A673 (cell line): ENCODE results near the gene EVA1A. TPM values are rescaled to one million over a fixed set of nuclear protein-coding genes. Genes with fewer than 3 reads are reported as not detected.
"Not testable (repeated sequence)": the region's sequence is repeated elsewhere in the genome, so short reads cannot be mapped to it uniquely, and the experiment has no call there.

ENCODE experiments used
- BruUV-seq: library from RNA; stranded (reverse); fragments of 400-500 nt; replicated peaks from 2 replicates; lab custom pipeline; 2021; lab: Mats Ljungman, UMichigan
- CTCF ChIA-PET: fragments of 300-600 bp; sonication (Branson Sonifier 250); formaldehyde crosslinking; loops from one replicate; lab custom pipeline; 2022; ENCODE audit warnings: antibody characterized with exemption; lab: Charles Lee
- POLR2A ChIA-PET: fragments of 300-600 bp; sonication (Branson Sonifier 250); formaldehyde crosslinking; loops from one replicate; lab custom pipeline; 2022; ENCODE audit warnings: antibody characterized with exemption; ENCODE audit not compliant: low non-redundant PET; lab: Charles Lee
- DNase-seq: peaks from one replicate; pipeline ENCODE4 v3.0.0-alpha.2; 2015; ENCODE audit warnings: low spot score
- H3K27ac ChIP-seq: fragments of 200-600 bp; sonication (generic); 2 replicates; pipeline ENCODE4 v1.5.1; 2016; ENCODE audit warnings: mixed run types, low read depth, mild to moderate bottlenecking, mixed read lengths, antibody characterized with exemption, low read length; ENCODE audit not compliant: poor library complexity, severe bottlenecking
- H3K27me3 ChIP-seq: fragments of 200-600 bp; sonication (generic); replicated peaks from 2 replicates; pipeline ENCODE4 v1.6.1; 2017; ENCODE audit warnings: mixed run types, low read depth, mild to moderate bottlenecking, mixed read lengths, antibody characterized with exemption, low read length; ENCODE audit not compliant: insufficient read depth, poor library complexity
- H3K36me3 ChIP-seq: fragments of 200-600 bp; sonication (generic); 2 replicates; pipeline ENCODE4 v1.6.1; 2016; ENCODE audit warnings: mixed run types, mild to moderate bottlenecking, mixed read lengths, antibody characterized with exemption, low read length; ENCODE audit not compliant: insufficient read depth, poor library complexity, severe bottlenecking
- H3K4me1 ChIP-seq: fragments of 200-600 bp; sonication (generic); 2 replicates; pipeline ENCODE4 v1.6.1; 2017; ENCODE audit warnings: mixed run types, mild to moderate bottlenecking, mixed read lengths, antibody characterized with exemption, low read length; ENCODE audit not compliant: insufficient read depth, poor library complexity, severe bottlenecking
- H3K4me3 ChIP-seq: fragments of 200-600 bp; sonication (generic); 2 replicates; pipeline ENCODE4 v1.5.1; 2016; ENCODE audit warnings: low read depth, mixed run types, mild to moderate bottlenecking, mixed read lengths, low read length; ENCODE audit not compliant: poor library complexity, severe bottlenecking
- H3K9me3 ChIP-seq: fragments of 200-600 bp; sonication (generic); 2 replicates; pipeline ENCODE4 v1.6.1; 2016; ENCODE audit warnings: mixed run types, low read depth, mild to moderate bottlenecking, mixed read lengths, antibody characterized with exemption, low read length; ENCODE audit not compliant: poor library complexity, severe bottlenecking
- EZH2 ChIP-seq: fragments of 200-600 bp; sonication (generic); IDR thresholded peaks from 2 replicates; pipeline ENCODE4 v1.6.1; 2017; ENCODE audit warnings: borderline replicate concordance, low read depth, mild to moderate bottlenecking, mixed read lengths, antibody characterized with exemption, low read length; ENCODE audit not compliant: poor library complexity, severe bottlenecking
- intact Hi-C: fragments of 100-400 bp; cut with micrococcal nuclease; formaldehyde crosslinking; loops from one replicate; pipeline ENCODE4 v1.10.0; 2022; ENCODE audit not compliant: unreplicated experiment
- total RNA-seq: library from RNA; stranded (reverse); gene quantifications from 2 replicates; pipeline ENCODE4 v1.2.3, GENCODE V29; 2021
- TF ChIP-seq, protein P1 (sequence below): fragments of 300-800, 200-600 bp; sonication (generic); conservative IDR thresholded peaks from 2 replicates; pipeline ENCODE4 v1.5.1; 2017; ENCODE audit warnings: low read depth, mild to moderate bottlenecking, antibody characterized with exemption, low read length, moderate library complexity, mixed read lengths

Gene EVA1A
- total RNA-seq, 1 experiment from 2014 or later: 4.3 TPM

DNA sequence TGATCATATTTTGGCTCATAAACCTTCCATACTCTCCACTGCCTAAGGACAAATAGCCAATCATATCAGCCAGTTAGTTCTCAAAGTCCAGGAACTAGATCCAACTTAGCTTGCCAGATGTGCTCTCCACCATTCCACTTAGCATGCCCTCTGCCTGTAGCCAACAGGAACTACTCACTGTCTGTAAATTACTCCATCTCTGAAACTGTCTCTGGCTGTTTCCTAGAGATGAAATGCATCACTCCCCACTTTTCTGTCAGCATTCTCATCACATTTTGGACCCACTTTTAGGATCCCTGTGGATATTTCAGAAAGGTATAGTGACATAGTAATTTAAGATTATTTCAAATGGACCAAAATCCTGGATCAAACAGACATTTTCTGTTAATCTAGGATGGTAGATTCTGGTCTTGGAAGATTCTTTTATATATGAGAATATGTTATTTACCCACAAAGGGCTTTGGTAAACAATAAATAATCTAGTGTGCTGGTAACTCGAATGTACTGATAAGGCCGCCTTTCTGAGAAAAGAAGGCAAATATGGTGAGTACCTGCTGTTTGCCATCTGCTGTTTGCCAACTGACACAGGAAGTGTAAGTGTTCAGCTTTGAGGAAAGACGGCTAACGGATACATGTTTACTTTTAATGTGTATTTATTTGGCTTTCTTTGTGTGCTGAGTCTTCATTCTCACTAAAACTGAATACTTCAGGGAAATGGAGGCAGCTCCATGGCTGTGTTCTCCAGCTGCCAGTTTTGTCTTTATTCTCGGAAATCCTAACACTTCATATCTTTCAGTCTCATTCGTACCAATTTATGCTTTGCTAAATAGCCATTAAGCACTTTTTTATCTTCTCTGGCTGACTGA lies 79.5 kb downstream of the EVA1A start:
- DNase-seq: peak; percentile 49
- no peak overlapping the region for H3K27ac ChIP-seq
- H3K9me3 ChIP-seq: peaks cover 7% of the 10 kb centered on the region
- peaks cover 27% of the 10 kb centered on the region for H3K4me1 ChIP-seq
- no peaks in the 10 kb centered on the region for H3K36me3 ChIP-seq
- ChIA-PET POLR2A (interaction anchor here (0.7 kb wide), 1 partner anchor 210 kb away, joined by 3 read pairs; no protein-coding TSS in a partner anchor), CTCF (no interaction called here)
- intact Hi-C loops: no loop called here
- no TSS peak for BruUV-seq
- TF ChIP-seq EZH2: no peak
- TF ChIP-seq, protein P1, sequence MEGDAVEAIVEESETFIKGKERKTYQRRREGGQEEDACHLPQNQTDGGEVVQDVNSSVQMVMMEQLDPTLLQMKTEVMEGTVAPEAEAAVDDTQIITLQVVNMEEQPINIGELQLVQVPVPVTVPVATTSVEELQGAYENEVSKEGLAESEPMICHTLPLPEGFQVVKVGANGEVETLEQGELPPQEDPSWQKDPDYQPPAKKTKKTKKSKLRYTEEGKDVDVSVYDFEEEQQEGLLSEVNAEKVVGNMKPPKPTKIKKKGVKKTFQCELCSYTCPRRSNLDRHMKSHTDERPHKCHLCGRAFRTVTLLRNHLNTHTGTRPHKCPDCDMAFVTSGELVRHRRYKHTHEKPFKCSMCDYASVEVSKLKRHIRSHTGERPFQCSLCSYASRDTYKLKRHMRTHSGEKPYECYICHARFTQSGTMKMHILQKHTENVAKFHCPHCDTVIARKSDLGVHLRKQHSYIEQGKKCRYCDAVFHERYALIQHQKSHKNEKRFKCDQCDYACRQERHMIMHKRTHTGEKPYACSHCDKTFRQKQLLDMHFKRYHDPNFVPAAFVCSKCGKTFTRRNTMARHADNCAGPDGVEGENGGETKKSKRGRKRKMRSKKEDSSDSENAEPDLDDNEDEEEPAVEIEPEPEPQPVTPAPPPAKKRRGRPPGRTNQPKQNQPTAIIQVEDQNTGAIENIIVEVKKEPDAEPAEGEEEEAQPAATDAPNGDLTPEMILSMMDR: peak; percentile 58
- H3K27me3 ChIP-seq: no peaks in the 10 kb centered on the region
- H3K4me3 ChIP-seq: no peak overlapping the region

DNA sequence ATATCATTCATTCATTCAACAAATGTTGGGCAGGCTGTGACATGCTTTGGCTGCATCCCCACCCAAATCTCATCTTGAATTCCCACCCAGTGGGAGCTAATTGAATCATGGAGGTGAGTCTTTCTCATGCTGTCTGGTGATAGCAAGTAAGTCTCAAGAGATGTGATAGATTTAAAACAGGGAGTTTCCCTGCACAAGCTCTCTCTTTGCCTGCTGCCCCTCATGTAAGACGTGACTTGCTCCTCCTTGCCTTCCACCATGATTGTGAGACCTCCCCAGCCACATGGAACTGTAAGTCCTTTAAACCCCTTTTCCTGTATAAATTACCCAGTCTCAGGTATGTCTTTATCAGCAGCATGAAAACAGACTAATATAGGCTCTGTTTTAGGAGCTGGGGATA lies 83.0 kb downstream of the EVA1A start:
- CTCF ChIA-PET, BruUV-seq, intact Hi-C loops, H3K36me3 ChIP-seq, H3K27me3 ChIP-seq, DNase-seq, H3K9me3 ChIP-seq, H3K27ac ChIP-seq, POLR2A ChIA-PET, H3K4me3 ChIP-seq: not testable (repeated sequence)
- H3K4me1 ChIP-seq: peaks cover 40% of the 10 kb centered on the region

DNA sequence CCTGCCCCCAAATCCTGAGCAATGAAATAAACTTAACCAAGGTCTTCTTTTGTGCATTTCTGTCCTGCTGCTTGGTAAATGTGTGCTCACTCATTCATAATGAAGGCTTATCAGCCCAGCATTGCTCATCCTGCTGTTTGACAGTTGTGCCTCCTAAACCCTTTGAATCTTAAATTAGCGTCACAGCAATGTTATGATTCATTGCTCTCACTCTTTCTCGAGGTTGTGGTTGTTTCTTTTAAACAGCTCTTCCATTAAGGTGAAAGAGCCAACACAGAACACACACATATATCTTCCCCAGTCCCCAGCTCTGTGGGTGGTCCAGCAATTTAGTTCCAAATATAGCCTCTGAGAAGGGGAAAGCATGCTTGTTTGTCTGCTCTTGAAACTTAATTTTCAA lies 84.0 kb downstream of the EVA1A start:
- intact Hi-C loops: no loop called here
- no peaks in the 10 kb centered on the region for H3K36me3 ChIP-seq
- DNase-seq: peak; percentile 87

More for the DNA sequence above, 84.0 kb downstream of the EVA1A start:
- ChIA-PET POLR2A (interaction anchor here (0.6 kb wide), 1 partner anchor 70 kb away, joined by 4 read pairs; no protein-coding TSS in a partner anchor), CTCF (no interaction called here)
- BruUV-seq: no TSS peak
- no peak for TF ChIP-seq EZH2
- TF ChIP-seq, protein P1: no peak
- Histone ChIP-seq H3K4me1 (peaks cover 36% of the 10 kb centered on the region), H3K27ac (peak overlapping the region; percentile 14), H3K27me3 (no peaks in the 10 kb centered on the region), H3K4me3 (no peak overlapping the region), H3K9me3 (peaks cover 7% of the 10 kb centered on the region)
